B cell (primary cell): ENCODE data around the gene ANKRD34A. TPM values are rescaled to one million over a fixed set of nuclear protein-coding genes. Genes with fewer than 3 reads are reported as not detected.

ENCODE experiments used
- ATAC-seq: fragments of 200-7000 bp; cut with Tn5 transposase; one replicate; pipeline ENCODE4 v1.10.0; 2021; ENCODE audit warnings: low read depth, mild to moderate bottlenecking, moderate number of reproducible peaks, moderate library complexity
- CTCF ChIA-PET: fragments of 350-600 bp; sonication (Branson Sonifier 250); formaldehyde crosslinking; loops from one replicate; lab custom pipeline; 2021; ENCODE audit warnings: antibody characterized with exemption, inconsistent platforms; lab: Charles Lee
- POLR2A ChIA-PET: fragments of 350-600 bp; sonication (Branson Sonifier 250); formaldehyde crosslinking; loops from one replicate; lab custom pipeline; 2021; ENCODE audit warnings: antibody characterized with exemption; lab: Charles Lee
- DNase-seq: peaks from one replicate; pipeline ENCODE4 v3.0.0; 2013
- H2AFZ ChIP-seq: 2 replicates; pipeline ENCODE4 v1.6.1; 2012; ENCODE audit warnings: mild to moderate bottlenecking, low read depth, low read length; ENCODE audit not compliant: insufficient read depth, poor library complexity, severe bottlenecking
- H3K27ac ChIP-seq, 2 donors: 1 replicate in 1 of 2; 2 replicates in 1 of 2; pipeline ENCODE4 v1.5.1; 2012 to 2013; ENCODE audit warnings: low read length in 2 of 2, mild to moderate bottlenecking in 2 of 2, moderate library complexity in 1 of 2
- H3K27me3 ChIP-seq, 4 experiments: fragments of 200-600 bp in 1 of 4; sonication (generic) in 1 of 4; replicated peaks in 1 of 4; 1 replicate in 2 of 4; 2 replicates in 2 of 4; pipeline versions ENCODE4 v1.6.1 to v1.7.0; 2013 to 2016; ENCODE audit warnings: low read length in 3 of 4, mild to moderate bottlenecking in 2 of 4, mixed read lengths in 1 of 4, moderate library complexity in 1 of 4; ENCODE audit not compliant: insufficient read depth in 4 of 4, control insufficient read depth in 3 of 4; ENCODE audit errors: control extremely low read depth in 1 of 4
- H3K36me3 ChIP-seq, 2 experiments: replicated peaks in 1 of 2; 1 replicate in 1 of 2; 2 replicates in 1 of 2; pipeline versions ENCODE4 v1.6.1 to v1.7.1; 2013; ENCODE audit warnings: low read length in 1 of 2; ENCODE audit not compliant: insufficient read depth in 2 of 2, control insufficient read depth in 1 of 2; ENCODE audit errors: control extremely low read depth in 1 of 2, extremely low read depth in 1 of 2
- H3K4me1 ChIP-seq, 2 donors: fragments of 200-600 bp in 1 of 2; sonication (generic) in 1 of 2; 1 replicate in 1 of 2; 2 replicates in 1 of 2; pipeline versions ENCODE4 v1.5.1 to v1.6.1; 2013 to 2017; ENCODE audit warnings: low read length in 2 of 2; ENCODE audit not compliant: control insufficient read depth in 2 of 2, insufficient read depth in 2 of 2
- H3K4me2 ChIP-seq: replicated peaks from 2 replicates; pipeline ENCODE3; 2012; ENCODE audit warnings: mild to moderate bottlenecking, low read depth, low read length; ENCODE audit not compliant: poor library complexity, severe bottlenecking
- H3K4me3 ChIP-seq, 5 experiments: fragments of 200-600 bp in 1 of 5; sonication (generic) in 1 of 5; 1 replicate in 3 of 5; 2 replicates in 2 of 5; pipeline versions ENCODE4 v1.5.1 to v1.7.0; 2011 to 2016; ENCODE audit warnings: low read length in 4 of 5, mild to moderate bottlenecking in 4 of 5, low read depth in 2 of 5, control low read depth in 1 of 5, moderate library complexity in 1 of 5; ENCODE audit not compliant: insufficient read depth in 1 of 5; ENCODE audit errors: control extremely low read depth in 1 of 5, extremely low read depth in 1 of 5
- H3K79me2 ChIP-seq: fragments of 200-600 bp; sonication (generic); one replicate; pipeline ENCODE4 v1.6.0; 2016; ENCODE audit warnings: low read length; ENCODE audit not compliant: control insufficient read depth, insufficient read depth
- H3K9ac ChIP-seq: fragments of 200-600 bp; sonication (generic); 2 replicates; pipeline ENCODE4 v1.6.1; 2017; ENCODE audit warnings: mild to moderate bottlenecking, low read length, moderate library complexity
- H3K9me3 ChIP-seq, 3 donors: one replicate each; pipeline versions ENCODE4 v1.6.1 to v1.7.1; 2013; ENCODE audit warnings: low read length in 2 of 3; ENCODE audit not compliant: control insufficient read depth in 2 of 3, insufficient read depth in 1 of 3; ENCODE audit errors: control extremely low read depth in 1 of 3
- H4K20me1 ChIP-seq: 2 replicates; pipeline ENCODE4 v1.6.0; 2012; ENCODE audit warnings: mild to moderate bottlenecking, low read length; ENCODE audit not compliant: insufficient read depth, control insufficient read depth, poor library complexity, severe bottlenecking
- H3K27ac Mint-ChIP-seq: one replicate; pipeline ENCODE4 v1.8.0; 2021; ENCODE audit warnings: mixed read lengths
- H3K27me3 Mint-ChIP-seq: one replicate; pipeline ENCODE4 v1.8.0; 2021; ENCODE audit warnings: mixed read lengths
- H3K4me1 Mint-ChIP-seq: one replicate; pipeline ENCODE4 v1.8.0; 2021; ENCODE audit warnings: mixed read lengths
- H3K4me3 Mint-ChIP-seq: one replicate; pipeline ENCODE4 v1.8.0; 2021; ENCODE audit warnings: mixed read lengths
- H3K9me3 Mint-ChIP-seq: one replicate; pipeline ENCODE4 v1.8.0; 2022; ENCODE audit warnings: mixed read lengths; ENCODE audit not compliant: insufficient read depth
- EZH2 ChIP-seq: IDR thresholded peaks from 2 replicates; pipeline ENCODE4 v1.6.1; 2012; ENCODE audit warnings: borderline replicate concordance, low read depth, mild to moderate bottlenecking, moderate library complexity, low read length; ENCODE audit not compliant: insufficient read depth, poor library complexity, severe bottlenecking
- WGBS: methylation state at CpG from one replicate; pipeline ENCODE4 v1.1.5; 2013; ENCODE audit warnings: missing lambda C conversion rate; ENCODE audit not compliant: insufficient coverage; 5-methylcytosine and 5-hydroxymethylcytosine counted together
- intact Hi-C: fragments of 100-400 bp; cut with micrococcal nuclease; formaldehyde crosslinking; loops from one replicate; pipeline ENCODE4 v1.10.0; 2022
- polyA plus RNA-seq: library from polyadenylated mRNA; depleted of rRNA; stranded (reverse); fragments of >200 nt; gene quantifications from 2 replicates; pipeline ENCODE4 v1.2.3, GENCODE V29; 2012
- total RNA-seq, 2 donors: library from RNA; stranded (reverse); fragments of 120-200 nt in 1 of 2; gene quantifications; 1 replicate in 1 of 2; 2 replicates in 1 of 2; pipeline versions ENCODE4 v1.2.3 to v1.2.4, GENCODE V29; 2013 to 2022
- TF ChIP-seq, protein P1 (sequence below): fragments of 200-600 bp; IDR thresholded peaks from one replicate; pipeline ENCODE4 v1.8.0; 2022; ENCODE audit warnings: antibody characterized with exemption, mild to moderate bottlenecking

The ANKRD34A gene
- total and polyA plus RNA-seq, 2 donors (not counting 1 experiment from before 2014, with no cell fraction given) = 0.86 to 1.8 TPM

DNA sequence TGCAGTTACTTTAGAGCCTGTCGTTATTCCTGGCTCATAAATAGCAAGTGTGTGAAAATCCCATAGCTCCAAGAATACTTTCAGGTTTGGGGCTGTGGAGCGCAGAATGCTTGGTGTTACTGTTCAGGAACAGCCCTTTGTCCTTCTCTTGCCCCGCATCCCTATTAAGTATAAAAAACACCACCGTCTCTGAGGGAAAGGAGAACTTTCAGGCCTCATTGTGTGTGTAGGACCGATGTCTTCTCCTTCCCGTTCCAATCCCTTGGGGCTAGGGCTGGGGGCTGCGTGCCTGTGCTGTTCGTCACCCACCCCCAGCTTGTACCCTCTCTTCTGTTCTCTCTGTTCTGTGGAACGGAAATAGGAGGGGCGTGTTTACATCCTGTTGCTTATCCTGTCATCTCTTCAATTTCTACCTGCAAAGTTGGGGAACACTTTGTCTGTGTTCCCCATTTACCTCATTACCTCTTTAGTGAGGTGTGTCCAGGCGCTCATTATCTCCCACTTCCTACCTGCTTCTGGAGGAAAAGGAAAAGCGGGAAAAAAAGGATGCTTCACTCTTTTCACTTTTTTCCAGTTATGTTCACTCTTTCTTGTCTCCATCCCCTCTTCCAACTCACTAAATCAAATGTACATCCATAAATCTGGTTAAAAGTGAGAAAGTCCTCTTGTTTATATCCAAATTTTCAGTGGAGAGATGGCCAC is 32.8 kb upstream of the ANKRD34A start:
- peak overlapping the region; percentile 81 to 100 (median 95) for H3K4me3 ChIP-seq
- H3K4me1 Mint-ChIP-seq = peaks cover 73% of the 10 kb centered on the region
- CTCF ChIA-PET = interaction anchor here (0.6 to 14.8 kb wide), 8 partner anchors 8 to 152 kb away, joined by 3 to 207 read pairs (median 6); partner anchors contain the start of genes LIX1L, NUDT17 and RBM8A

More for the DNA sequence above, 32.8 kb upstream of the ANKRD34A start:
- H3K79me2 ChIP-seq = peaks cover 54% of the 10 kb centered on the region
- WGBS = 0% methylated on average over 3 of the region's 12 CpGs
- Mint-ChIP-seq H3K9me3 (no peaks in the 10 kb centered on the region), H3K27ac (peak overlapping the region; percentile 100), H3K27me3 (no peaks in the 10 kb centered on the region), H3K4me3 (peak overlapping the region; percentile 95)
- H3K9me3 ChIP-seq = no peaks in the 10 kb centered on the region
- H3K36me3 ChIP-seq = peaks cover 12 to 40% of the 10 kb centered on the region in 2 experiments
- H3K4me2 ChIP-seq = peak overlapping the region; percentile 80
- H3K27ac ChIP-seq = peak overlapping the region; percentile 82 to 96
- peaks cover 39% of the 10 kb centered on the region for H4K20me1 ChIP-seq
- no peaks in the 10 kb centered on the region for H3K27me3 ChIP-seq
- DNase-seq (peak; percentile 75), ATAC-seq (peak; percentile 60)
- peak overlapping the region; percentile 81 for H3K9ac ChIP-seq
- H2AFZ ChIP-seq = peak overlapping the region; percentile 59
- POLR2A ChIA-PET = interaction anchor here (1.0 to 12.1 kb wide), 6 partner anchors 10 to 78 kb away, joined by 4 to 131 read pairs (median 18); partner anchors contain the start of gene PEX11B
- peaks cover 54 to 65% of the 10 kb centered on the region in 2 donors for H3K4me1 ChIP-seq
- TF ChIP-seq EZH2 = no peak
- TF ChIP-seq, protein P1, sequence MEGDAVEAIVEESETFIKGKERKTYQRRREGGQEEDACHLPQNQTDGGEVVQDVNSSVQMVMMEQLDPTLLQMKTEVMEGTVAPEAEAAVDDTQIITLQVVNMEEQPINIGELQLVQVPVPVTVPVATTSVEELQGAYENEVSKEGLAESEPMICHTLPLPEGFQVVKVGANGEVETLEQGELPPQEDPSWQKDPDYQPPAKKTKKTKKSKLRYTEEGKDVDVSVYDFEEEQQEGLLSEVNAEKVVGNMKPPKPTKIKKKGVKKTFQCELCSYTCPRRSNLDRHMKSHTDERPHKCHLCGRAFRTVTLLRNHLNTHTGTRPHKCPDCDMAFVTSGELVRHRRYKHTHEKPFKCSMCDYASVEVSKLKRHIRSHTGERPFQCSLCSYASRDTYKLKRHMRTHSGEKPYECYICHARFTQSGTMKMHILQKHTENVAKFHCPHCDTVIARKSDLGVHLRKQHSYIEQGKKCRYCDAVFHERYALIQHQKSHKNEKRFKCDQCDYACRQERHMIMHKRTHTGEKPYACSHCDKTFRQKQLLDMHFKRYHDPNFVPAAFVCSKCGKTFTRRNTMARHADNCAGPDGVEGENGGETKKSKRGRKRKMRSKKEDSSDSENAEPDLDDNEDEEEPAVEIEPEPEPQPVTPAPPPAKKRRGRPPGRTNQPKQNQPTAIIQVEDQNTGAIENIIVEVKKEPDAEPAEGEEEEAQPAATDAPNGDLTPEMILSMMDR = no peak
- intact Hi-C loops = loop anchor here (1.0 to 5.0 kb wide), 4 partner anchors 10 to 140 kb away; partner anchors contain the start of genes PEX11B and PIAS3
